Ovary (tissue), 9 donors: ENCODE measurements around the gene RAB7A. TPM values are rescaled to one million over a fixed set of nuclear protein-coding genes. Genes with fewer than 3 reads are reported as not detected.

Source experiments
- DNase-seq, 5 donors: peaks; one replicate each; pipeline ENCODE4 v3.0.0-alpha.2; 2019 to 2020
- H3K27ac ChIP-seq, 2 donors: fragments of 200-600 bp; one replicate each; pipeline versions ENCODE4 v1.5.1 to v1.8.0; 2019 to 2022
- H3K27me3 ChIP-seq: fragments of 200-600 bp; one replicate; pipeline ENCODE4 v1.8.0; 2022
- H3K36me3 ChIP-seq: fragments of 200-600 bp; sonication (generic); one replicate; pipeline ENCODE4 v1.5.1; 2019
- H3K4me1 ChIP-seq: one replicate; pipeline ENCODE4 v1.8.1; 2013; ENCODE audit warnings: mild to moderate bottlenecking, moderate library complexity; ENCODE audit not compliant: insufficient read depth
- H3K4me3 ChIP-seq: fragments of 200-600 bp; sonication (generic); one replicate; pipeline ENCODE4 v1.5.1; 2017
- H3K9me3 ChIP-seq, 2 donors: fragments of 200-600 bp in 1 of 2; sonication (generic) in 1 of 2; one replicate each; pipeline versions ENCODE4 v1.5.1 to v1.8.1; 2013 to 2019; ENCODE audit warnings: mild to moderate bottlenecking in 1 of 2, moderate library complexity in 1 of 2
- CTCF ChIP-seq, 3 donors: fragments of 450-650 bp in 2 of 3; fragments of 200-600 bp in 1 of 3; IDR thresholded peaks; one replicate each; pipeline versions ENCODE4 v1.5.1 to v1.8.0; 2016 to 2022; ENCODE audit warnings: antibody characterized with exemption in 3 of 3, mild to moderate bottlenecking in 1 of 3
- EP300 ChIP-seq: sonication (generic); formaldehyde crosslinking; IDR thresholded peaks from one replicate; pipeline ENCODE4 v1.6.1; 2017; ENCODE audit warnings: antibody characterized with exemption
- POLR2A ChIP-seq: fragments of 450-650 bp; IDR thresholded peaks from one replicate; pipeline ENCODE4 v1.6.1; 2017; ENCODE audit warnings: antibody characterized with exemption, mild to moderate bottlenecking, moderate library complexity
- WGBS, 3 donors: extraction: QIAGEN DNeasy Blood & Tissue Kit in 1 of 3; methylation state at CpG; one replicate each; pipeline versions ENCODE4 v1.1.5 to v1.1.7; 2013 to 2017; 5-methylcytosine and 5-hydroxymethylcytosine counted together
- intact Hi-C, 4 donors: fragments of 100-400 bp; cut with DNase I; formaldehyde crosslinking; loops; one replicate each; pipeline versions ENCODE4 v1.11.0 to v1.15.1; 2022 to 2023
- polyA plus RNA-seq, 2 donors: library from polyadenylated mRNA; stranded (reverse); fragments of 200-250 nt in 1 of 2; fragments of 350-450 nt in 1 of 2; fragmentation: Illumina TruSeq in 1 of 2; extraction: RNeasy Lipid Tissue Mini Kit (QIAGEN cat#74804) in 1 of 2; gene quantifications; one replicate each; pipeline ENCODE4 v1.2.3, GENCODE V29; 2013 to 2014
- total RNA-seq, 7 donors: library from RNA; depleted of rRNA in 2 of 7; stranded (reverse); fragments of >200 nt in 2 of 7; fragmentation: NEBNext Ultra II Directional in 3 of 7; extraction: Animal tissue kit (Norgen Biotek cat#: 25700) in 3 of 7; gene quantifications; one replicate each; pipeline versions ENCODE4 v1.1.0 to v1.2.4, GENCODE V29; 2016 to 2023
- donor health status: DM: no; HTN: no; CAD: no; lungs with moderate emphysema.
- donor health status: DM: no; HTN: no; CAD: no.
- donor health status: Bipolar disorder and iron deficiency.
- donor health status: DM: yes; HTN: yes; CAD: no.
- donor health status: DM: no; HTN: no; CAD: no.
- donor health status: DM: yes; HTN: yes; CAD: no.

The RAB7A gene
- total and polyA plus RNA-seq, 9 donors = 70.1 to 320 (median 213) TPM

DNA sequence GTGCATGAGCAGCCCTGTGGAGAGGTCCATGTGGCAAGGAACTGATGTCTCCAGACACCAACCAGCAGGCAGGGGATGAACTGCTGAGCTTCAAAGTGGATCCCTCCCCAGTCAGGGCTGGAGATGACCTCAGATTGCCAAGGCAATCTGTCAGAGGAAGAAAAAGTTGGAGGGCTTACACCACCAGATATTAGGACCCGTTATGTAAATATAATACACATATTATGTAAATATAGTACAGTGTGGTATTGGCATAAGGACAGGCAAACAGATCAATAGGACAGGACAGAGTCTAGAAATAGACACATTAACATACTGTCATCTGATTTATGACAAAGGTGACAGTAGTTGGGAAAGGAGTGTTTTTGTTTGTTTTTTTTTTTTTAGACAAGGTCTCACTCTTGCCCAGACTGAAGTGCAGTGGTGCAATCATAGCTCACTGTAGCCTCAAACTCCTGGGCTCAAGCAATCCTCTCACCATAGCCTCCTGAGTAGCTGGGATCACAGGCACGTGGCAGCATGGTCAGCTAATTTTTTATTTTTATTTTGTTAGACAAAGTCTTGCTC, 18.0 kb upstream of the RAB7A start:
- no peak overlapping the region for H3K27ac ChIP-seq
- no peaks in the 10 kb centered on the region for H3K4me1 ChIP-seq
- no peak for TF ChIP-seq POLR2A
- TF ChIP-seq EP300 = no peak
- TF ChIP-seq CTCF (IDR thresholded peaks at IDR 0.05) = no peak
- H3K27me3 ChIP-seq = no peaks in the 10 kb centered on the region
- WGBS, 3 donors = 67 to 73% (median 73%) methylated on average over 2 of the region's 2 CpGs
- DNase-seq = no peak
- intact Hi-C loops = no loop called here
- no peaks in the 10 kb centered on the region for H3K36me3 ChIP-seq
- no peaks in the 10 kb centered on the region for H3K9me3 ChIP-seq
- H3K4me3 ChIP-seq = no peak overlapping the region

DNA sequence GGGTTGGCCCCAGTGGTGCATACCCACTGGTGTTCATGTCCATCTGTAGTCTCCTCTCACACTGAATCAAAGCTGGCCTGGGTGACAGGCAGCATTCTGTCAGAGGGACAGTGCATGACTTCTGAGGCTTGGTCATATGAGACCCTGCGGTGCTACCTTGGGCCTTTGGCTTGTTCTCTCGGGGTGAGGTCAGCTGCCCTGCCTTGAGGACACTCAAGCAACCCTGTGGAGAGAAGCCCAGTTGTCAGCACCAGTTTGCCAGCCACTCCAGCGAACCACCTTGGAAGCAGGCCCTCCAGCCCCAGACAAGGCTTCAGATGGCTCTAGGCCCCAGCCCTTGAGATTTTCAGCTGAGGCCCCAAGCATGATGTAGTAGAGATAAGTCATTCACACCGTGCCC, 16.9 kb upstream of the RAB7A start:
- Histone ChIP-seq H3K27ac (no peak overlapping the region), H3K4me1 (no peaks in the 10 kb centered on the region), H3K4me3 (no peak overlapping the region), H3K36me3 (no peaks in the 10 kb centered on the region), H3K27me3 (no peaks in the 10 kb centered on the region), H3K9me3 (no peaks in the 10 kb centered on the region)
- WGBS, 3 donors = 82 to 85% (median 83%) methylated on average over 4 of the region's 4 CpGs
- intact Hi-C loops = no loop called here
- no peak for DNase-seq
- TF ChIP-seq EP300 (no peak), CTCF (IDR thresholded peaks at IDR 0.05) (no peak), POLR2A (no peak)

GRCh38 chr3:128709506-128710210, 16.3 kb upstream of the RAB7A start:
- intact Hi-C loops = no loop called here
- no peak for TF ChIP-seq CTCF (IDR thresholded peaks at IDR 0.05)
- TF ChIP-seq POLR2A = no peak
- no peak for TF ChIP-seq EP300
- no peak overlapping the region for H3K27ac ChIP-seq
- no peaks in the 10 kb centered on the region for H3K27me3 ChIP-seq
- no peak overlapping the region for H3K4me3 ChIP-seq
- 34 to 53% (median 40%) methylated on average over 10 of the region's 10 CpGs for WGBS, 3 donors
- no peaks in the 10 kb centered on the region for H3K9me3 ChIP-seq
- H3K4me1 ChIP-seq = no peaks in the 10 kb centered on the region
- H3K36me3 ChIP-seq = no peaks in the 10 kb centered on the region
- DNase-seq = no peak

- no peaks in the 10 kb centered on the region for H3K4me1 ChIP-seq
- H3K27me3 ChIP-seq = no peaks in the 10 kb centered on the region
- intact Hi-C loops = no loop called here
- H3K4me3 ChIP-seq = no peak overlapping the region
- 89 to 98% (median 93%) methylated on average over 7 of the region's 7 CpGs for WGBS, 3 donors
- no peaks in the 10 kb centered on the region for H3K36me3 ChIP-seq
- H3K27ac ChIP-seq = no peak overlapping the region
- no peak for DNase-seq
- no peaks in the 10 kb centered on the region for H3K9me3 ChIP-seq
- TF ChIP-seq EP300 = no peak
- TF ChIP-seq POLR2A = no peak
- no peak for TF ChIP-seq CTCF (IDR thresholded peaks at IDR 0.05)
These were observed 15.1 kb upstream of the RAB7A start for GRCh38 chr3:128710816-128711433.
